Colonic mucosa (tissue), 4 donors: ENCODE results near the gene ARID5B. TPM values are rescaled to one million over a fixed set of nuclear protein-coding genes. Genes with fewer than 3 reads are reported as not detected.

Experiments
- DNase-seq: peaks from one replicate; pipeline ENCODE4 v3.0.0-alpha.2; 2020
- H3K27ac ChIP-seq: fragments of 200-600 bp; one replicate; pipeline ENCODE4 v1.8.0; 2021
- H3K27me3 ChIP-seq: fragments of 200-600 bp; one replicate; pipeline ENCODE4 v1.8.0; 2021
- H3K36me3 ChIP-seq: fragments of 200-600 bp; one replicate; pipeline ENCODE4 v1.8.0; 2021
- H3K4me1 ChIP-seq: fragments of 200-600 bp; one replicate; pipeline ENCODE4 v1.8.0; 2021; ENCODE audit warnings: mild to moderate bottlenecking
- H3K4me3 ChIP-seq: fragments of 200-600 bp; one replicate; pipeline ENCODE4 v1.8.0; 2021
- H3K9ac ChIP-seq, 2 donors: one replicate each; pipeline ENCODE4 v1.7.0; 2013; ENCODE audit warnings: control low read depth in 2 of 2, low read depth in 2 of 2, low read length in 2 of 2
- H3K9me3 ChIP-seq: fragments of 200-600 bp; one replicate; pipeline ENCODE4 v1.8.0; 2021
- CTCF ChIP-seq: fragments of 200-600 bp; IDR thresholded peaks from one replicate; pipeline ENCODE4 v1.8.0; 2022; ENCODE audit warnings: antibody characterized with exemption, mild to moderate bottlenecking
- intact Hi-C: fragments of 100-400 bp; cut with DNase I; formaldehyde crosslinking; loops from one replicate; pipeline ENCODE4 v1.14.1; 2022
- total RNA-seq, 2 donors: library from RNA; stranded (reverse); fragmentation: NEBNext Ultra II Directional in 1 of 2; extraction: Animal tissue kit (Norgen Biotek cat#: 25700) in 1 of 2; gene quantifications; one replicate each; pipeline ENCODE4 v1.2.1, GENCODE V29; 2021
- donor health status: healthy.
- donor health status: DM: no; HTN: no; CAD: no.
- donor health status: DM: no; HTN: no; CAD: no.

Gene ARID5B
- total RNA-seq, 2 donors from 2014 or later, result 18.8 to 27.2 TPM

GRCh38 chr10:61869774-61870525 lies 31.5 kb upstream of the ARID5B start:
- intact Hi-C loops, result no loop called here
- peak overlapping the region; percentile 45 for H3K27ac ChIP-seq
- no peak for TF ChIP-seq CTCF
- no peaks in the 10 kb centered on the region for H3K36me3 ChIP-seq
- no peaks in the 10 kb centered on the region for H3K27me3 ChIP-seq
- no peaks in the 10 kb centered on the region for H3K4me1 ChIP-seq
- peak overlapping the region; percentile 1 for H3K4me3 ChIP-seq
- DNase-seq, result no peak
- H3K9ac ChIP-seq, result peak overlapping the region; percentile 36 to 68
- H3K9me3 ChIP-seq, result no peaks in the 10 kb centered on the region

DNA sequence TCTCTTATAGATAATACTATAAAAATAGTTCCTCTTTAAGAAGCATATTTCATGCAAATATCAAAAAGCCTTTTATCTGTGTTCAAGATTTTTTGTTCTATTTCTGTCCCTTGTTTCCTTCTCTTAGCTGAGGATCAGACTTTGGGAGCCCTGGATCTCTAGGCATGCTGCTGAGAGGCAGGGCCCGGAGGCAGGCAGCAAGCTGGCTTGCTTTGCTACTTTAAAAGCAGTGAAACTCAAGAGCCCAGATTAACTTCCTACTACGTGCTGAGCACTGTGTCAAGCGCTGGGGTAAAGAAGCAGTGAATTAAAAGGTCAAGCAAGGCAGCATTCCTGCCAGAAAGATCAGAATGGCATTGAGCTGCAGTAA lies 31.0 kb upstream of the ARID5B start:
- no peak for DNase-seq
- H3K27ac ChIP-seq, result no peak overlapping the region
- H3K27me3 ChIP-seq, result no peaks in the 10 kb centered on the region
- H3K4me3 ChIP-seq, result no peak overlapping the region
- intact Hi-C loops, result no loop called here
- no peak for TF ChIP-seq CTCF
- H3K36me3 ChIP-seq, result no peaks in the 10 kb centered on the region
- no peak overlapping the region for H3K9ac ChIP-seq
- H3K4me1 ChIP-seq, result no peaks in the 10 kb centered on the region
- no peaks in the 10 kb centered on the region for H3K9me3 ChIP-seq

DNA sequence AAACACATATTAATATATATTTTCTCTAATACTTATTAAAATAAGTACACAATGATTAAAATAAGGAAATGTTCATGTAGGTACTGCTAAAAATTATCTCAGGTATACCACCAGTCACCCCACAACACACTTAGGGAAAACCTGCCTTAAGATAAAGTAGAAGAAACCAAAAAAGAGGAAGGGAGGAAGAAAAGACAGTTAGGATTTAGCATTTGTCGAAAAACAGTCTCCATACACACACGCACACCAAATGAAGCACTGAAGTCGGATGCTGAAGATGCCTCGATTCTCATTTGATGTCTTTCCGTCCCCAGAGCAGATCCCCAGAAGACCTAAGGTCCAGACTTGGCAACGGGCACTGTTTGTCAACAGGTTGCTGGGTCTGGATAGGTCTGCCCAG lies 30.0 kb upstream of the ARID5B start:
- no peak for DNase-seq

DNA sequence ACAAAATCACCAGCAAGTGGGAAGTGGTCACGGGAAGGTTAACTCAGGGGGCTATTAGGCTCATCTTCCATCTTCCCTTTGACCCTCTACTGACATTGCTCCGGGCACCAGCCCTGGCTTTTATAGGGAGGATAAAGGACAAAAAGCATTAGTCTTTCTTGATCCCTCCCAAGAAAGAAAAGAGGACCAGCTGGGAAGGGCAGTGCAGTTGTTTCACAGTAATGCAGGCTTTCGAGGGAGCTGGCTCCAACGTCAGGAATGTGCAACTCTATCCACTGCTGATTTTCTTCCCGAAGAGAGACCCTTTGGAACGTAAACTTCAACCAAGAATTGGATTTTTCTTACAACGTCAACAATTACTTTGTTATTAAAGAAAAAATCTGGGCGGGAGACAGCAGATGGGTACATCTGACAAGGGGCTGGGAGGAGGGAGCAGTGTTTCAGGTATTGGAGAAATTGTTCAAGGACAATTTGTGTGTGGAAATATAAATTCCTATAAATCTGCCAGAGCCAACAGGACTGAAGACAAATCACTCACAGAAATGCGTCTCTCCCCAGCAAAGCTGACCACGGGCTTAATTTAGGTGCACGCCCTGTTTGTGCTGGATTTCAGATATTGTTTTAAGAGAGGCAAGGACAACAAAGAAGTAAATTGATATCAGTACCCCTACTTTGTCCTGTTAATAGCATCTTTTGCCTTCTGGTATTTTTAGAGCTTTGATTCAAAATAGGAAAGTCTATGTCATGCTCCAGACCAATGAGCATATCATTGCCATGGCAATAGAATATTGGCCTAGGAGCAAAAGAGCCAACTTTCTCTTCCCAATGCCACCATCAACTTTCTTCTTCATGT lies 23.4 kb upstream of the ARID5B start:
- H3K36me3 ChIP-seq, result no peaks in the 10 kb centered on the region
- no peak overlapping the region for H3K4me3 ChIP-seq
- H3K27ac ChIP-seq, result no peak overlapping the region
- no peaks in the 10 kb centered on the region for H3K27me3 ChIP-seq
- DNase-seq, result no peak
- TF ChIP-seq CTCF, result no peak
- intact Hi-C loops, result no loop called here
- no peaks in the 10 kb centered on the region for H3K4me1 ChIP-seq
- no peaks in the 10 kb centered on the region for H3K9me3 ChIP-seq
- H3K9ac ChIP-seq, result no peak overlapping the region

More for the DNA sequence above, 30.0 kb upstream of the ARID5B start:
- Histone ChIP-seq H3K9ac (no peak overlapping the region), H3K4me1 (no peaks in the 10 kb centered on the region), H3K9me3 (no peaks in the 10 kb centered on the region), H3K4me3 (no peak overlapping the region), H3K36me3 (no peaks in the 10 kb centered on the region), H3K27me3 (no peaks in the 10 kb centered on the region), H3K27ac (no peak overlapping the region)
- intact Hi-C loops, result no loop called here
- TF ChIP-seq CTCF, result no peak

DNA sequence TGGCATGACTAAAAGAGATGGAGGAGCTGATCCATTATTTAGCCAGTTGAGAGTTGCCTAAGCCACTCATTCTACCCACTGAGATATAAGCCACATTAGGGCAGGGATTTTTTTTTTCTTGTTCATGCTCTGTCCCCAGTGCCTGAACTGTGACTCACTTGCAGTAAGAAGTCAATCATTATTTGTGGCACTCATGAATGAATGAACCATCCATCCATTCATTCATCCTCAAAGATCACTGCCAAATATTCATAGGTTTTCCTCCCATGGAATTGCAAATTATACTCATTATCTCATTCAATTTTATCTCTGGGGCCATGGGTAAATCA lies 22.8 kb upstream of the ARID5B start:
- no peak for DNase-seq
- Histone ChIP-seq H3K9me3 (no peaks in the 10 kb centered on the region), H3K27ac (no peak overlapping the region), H3K9ac (no peak overlapping the region), H3K27me3 (no peaks in the 10 kb centered on the region), H3K36me3 (no peaks in the 10 kb centered on the region), H3K4me3 (no peak overlapping the region), H3K4me1 (no peaks in the 10 kb centered on the region)
- intact Hi-C loops, result no loop called here
- TF ChIP-seq CTCF, result no peak
